Left ventricle myocardium inferior (tissue), 1 donor: ENCODE measurements around the gene NDUFS3. TPM values are rescaled to one million over a fixed set of nuclear protein-coding genes. Genes with fewer than 3 reads are reported as not detected.

Experiments
- DNase-seq: peaks from one replicate; pipeline ENCODE4 v3.0.0-alpha.2; 2020
- H3K27ac ChIP-seq: fragments of 200-600 bp; replicated peaks from 2 replicates; pipeline ENCODE4 v1.8.0; 2021
- H3K27me3 ChIP-seq: fragments of 200-600 bp; 2 replicates; pipeline ENCODE4 v1.8.0; 2021; ENCODE audit warnings: low read depth
- H3K36me3 ChIP-seq: fragments of 200-600 bp; 2 replicates; pipeline ENCODE4 v1.8.0; 2021
- H3K4me1 ChIP-seq: fragments of 200-600 bp; 2 replicates; pipeline ENCODE4 v1.8.0; 2021
- H3K4me3 ChIP-seq: fragments of 200-600 bp; 2 replicates; pipeline ENCODE4 v1.8.0; 2021; ENCODE audit warnings: mild to moderate bottlenecking, moderate library complexity
- H3K9me3 ChIP-seq: fragments of 200-600 bp; replicated peaks from 2 replicates; pipeline ENCODE4 v1.8.0; 2021
- intact Hi-C: fragments of 100-400 bp; cut with micrococcal nuclease; formaldehyde crosslinking; loops from one replicate; pipeline ENCODE4 v1.11.0; 2022
- total RNA-seq: library from RNA; stranded (reverse); fragmentation: NEBNext Ultra II Directional; extraction: Animal tissue kit (Norgen Biotek cat#: 25700); gene quantifications from one replicate; pipeline ENCODE4 v1.2.1, GENCODE V29; 2021
- TF ChIP-seq, protein P1 (sequence below): fragments of 200-600 bp; IDR thresholded peaks from 2 replicates; pipeline ENCODE4 v1.8.0; 2021; ENCODE audit warnings: antibody characterized with exemption, mild to moderate bottlenecking, borderline replicate concordance
- donor health status: DM: no; HTN: yes; CAD: no; lungs with severe emphysema.

NDUFS3 gene
- total RNA-seq, 1 donor from 2014 or later, result 296 TPM

DNA sequence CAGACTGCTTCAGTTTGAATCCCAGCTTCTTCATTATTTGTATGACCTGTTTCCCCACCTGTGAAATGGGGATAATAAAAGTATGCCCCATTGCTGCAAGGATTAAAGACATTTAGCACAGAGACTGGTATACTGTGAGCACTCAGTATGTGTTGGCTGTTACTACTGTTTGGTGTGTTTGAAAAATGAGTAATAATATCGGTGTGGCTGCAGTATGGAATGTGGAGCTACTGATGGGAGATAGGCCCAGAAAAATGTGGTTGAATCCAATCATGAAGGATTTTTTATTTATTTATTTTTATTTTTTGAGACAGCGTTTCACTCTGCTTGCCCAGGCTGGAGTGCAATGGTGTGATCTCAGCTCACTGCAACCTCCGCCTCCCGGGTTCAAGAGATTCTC, 24.4 kb downstream of the NDUFS3 start:
- Histone ChIP-seq H3K27me3 (no peaks in the 10 kb centered on the region), H3K4me1 (peaks cover 28% of the 10 kb centered on the region), H3K27ac (no peak overlapping the region), H3K36me3 (no peaks in the 10 kb centered on the region), H3K4me3 (no peak overlapping the region), H3K9me3 (no peaks in the 10 kb centered on the region)
- no peak for DNase-seq
- TF ChIP-seq, protein P1, sequence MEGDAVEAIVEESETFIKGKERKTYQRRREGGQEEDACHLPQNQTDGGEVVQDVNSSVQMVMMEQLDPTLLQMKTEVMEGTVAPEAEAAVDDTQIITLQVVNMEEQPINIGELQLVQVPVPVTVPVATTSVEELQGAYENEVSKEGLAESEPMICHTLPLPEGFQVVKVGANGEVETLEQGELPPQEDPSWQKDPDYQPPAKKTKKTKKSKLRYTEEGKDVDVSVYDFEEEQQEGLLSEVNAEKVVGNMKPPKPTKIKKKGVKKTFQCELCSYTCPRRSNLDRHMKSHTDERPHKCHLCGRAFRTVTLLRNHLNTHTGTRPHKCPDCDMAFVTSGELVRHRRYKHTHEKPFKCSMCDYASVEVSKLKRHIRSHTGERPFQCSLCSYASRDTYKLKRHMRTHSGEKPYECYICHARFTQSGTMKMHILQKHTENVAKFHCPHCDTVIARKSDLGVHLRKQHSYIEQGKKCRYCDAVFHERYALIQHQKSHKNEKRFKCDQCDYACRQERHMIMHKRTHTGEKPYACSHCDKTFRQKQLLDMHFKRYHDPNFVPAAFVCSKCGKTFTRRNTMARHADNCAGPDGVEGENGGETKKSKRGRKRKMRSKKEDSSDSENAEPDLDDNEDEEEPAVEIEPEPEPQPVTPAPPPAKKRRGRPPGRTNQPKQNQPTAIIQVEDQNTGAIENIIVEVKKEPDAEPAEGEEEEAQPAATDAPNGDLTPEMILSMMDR, result no peak
- intact Hi-C loops, result no loop called here

- H3K4me1 ChIP-seq, result peaks cover 34% of the 10 kb centered on the region
- intact Hi-C loops, result no loop called here
- H3K27ac ChIP-seq, result no peak overlapping the region
- no peaks in the 10 kb centered on the region for H3K9me3 ChIP-seq
- no peak for DNase-seq
- H3K36me3 ChIP-seq, result no peaks in the 10 kb centered on the region
- no peak overlapping the region for H3K4me3 ChIP-seq
- TF ChIP-seq, protein P1, result no peak
- H3K27me3 ChIP-seq, result no peaks in the 10 kb centered on the region
These were observed 27.0 kb downstream of the NDUFS3 start for GRCh38 chr11:47605921-47606320.

DNA sequence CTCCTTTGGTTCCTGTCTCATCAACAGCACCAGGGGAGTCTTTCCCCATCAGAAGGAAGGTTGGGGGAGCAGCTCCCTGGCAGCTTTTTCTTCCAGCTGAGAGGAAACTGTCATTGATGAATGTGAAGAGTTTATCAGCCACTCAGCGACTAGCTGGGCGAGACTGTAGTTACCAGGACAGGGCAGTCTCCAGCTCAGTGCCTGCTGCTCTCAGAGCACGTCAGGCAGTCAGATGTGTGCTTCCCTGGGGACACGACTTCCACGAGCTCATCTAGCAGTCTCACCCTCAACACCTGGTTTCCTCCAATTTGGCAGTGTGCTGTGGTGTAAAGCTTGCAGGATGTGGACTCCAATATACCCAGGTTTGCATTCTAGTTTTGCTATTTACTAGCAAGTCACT, 27.9 kb downstream of the NDUFS3 start:
- peak; percentile 41 for DNase-seq
- Histone ChIP-seq H3K4me1 (peaks cover 41% of the 10 kb centered on the region), H3K4me3 (no peak overlapping the region), H3K27ac (peak overlapping the region; percentile 32), H3K27me3 (no peaks in the 10 kb centered on the region), H3K9me3 (no peaks in the 10 kb centered on the region), H3K36me3 (no peaks in the 10 kb centered on the region)
- TF ChIP-seq, protein P1, result no peak
- intact Hi-C loops, result no loop called here

GRCh38 chr11:47607380-47607779, 28.5 kb downstream of the NDUFS3 start:
- intact Hi-C loops, result no loop called here
- Histone ChIP-seq H3K4me3 (no peak overlapping the region), H3K9me3 (no peaks in the 10 kb centered on the region), H3K27ac (peak overlapping the region; percentile 32), H3K27me3 (no peaks in the 10 kb centered on the region), H3K4me1 (peaks cover 41% of the 10 kb centered on the region), H3K36me3 (no peaks in the 10 kb centered on the region)
- DNase-seq, result no peak
- TF ChIP-seq, protein P1, result no peak

DNA sequence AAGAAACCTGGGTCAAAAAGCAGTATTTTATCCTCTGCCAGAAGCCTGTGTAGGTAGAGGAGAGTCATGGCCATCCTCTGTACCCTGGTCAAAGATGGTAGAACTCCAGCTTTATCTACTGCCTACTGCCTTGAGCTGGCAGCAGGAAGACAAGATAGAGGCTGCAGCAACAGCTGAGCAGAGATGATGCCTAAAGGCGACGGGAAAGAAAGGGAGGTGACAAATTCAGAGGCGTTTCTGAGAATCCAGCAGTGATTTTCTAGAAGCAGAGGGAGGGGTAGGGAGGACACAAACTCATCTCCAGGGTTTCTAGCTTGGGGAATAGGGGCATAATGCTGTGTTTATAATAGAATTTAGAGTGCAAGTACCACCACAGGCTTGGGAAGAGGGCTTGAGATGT, 30.8 kb downstream of the NDUFS3 start:
- Histone ChIP-seq H3K36me3 (no peaks in the 10 kb centered on the region), H3K4me3 (no peak overlapping the region), H3K27ac (no peak overlapping the region), H3K9me3 (no peaks in the 10 kb centered on the region), H3K4me1 (peaks cover 41% of the 10 kb centered on the region), H3K27me3 (no peaks in the 10 kb centered on the region)
- TF ChIP-seq, protein P1, result no peak
- intact Hi-C loops, result loop anchor here (10.0 kb wide), 1 partner anchor 145 kb away; no protein-coding TSS in a partner anchor
- no peak for DNase-seq
